Suppressor macrophage (primary cell): Measurements from ENCODE around the gene FAXC.
"Not testable (repeated sequence)": the region's sequence is repeated elsewhere in the genome, so short reads cannot be mapped to it uniquely, and the experiment has no call there.

Source experiments
- DNase-seq, 4 experiments: peaks; one replicate each; pipeline ENCODE4 v3.0.0-alpha.2; 2020 to 2022

The FAXC gene

GRCh38 chr6:99341862-99342455 is 7.5 kb downstream of the FAXC start:
- DNase-seq, result no peak

DNA sequence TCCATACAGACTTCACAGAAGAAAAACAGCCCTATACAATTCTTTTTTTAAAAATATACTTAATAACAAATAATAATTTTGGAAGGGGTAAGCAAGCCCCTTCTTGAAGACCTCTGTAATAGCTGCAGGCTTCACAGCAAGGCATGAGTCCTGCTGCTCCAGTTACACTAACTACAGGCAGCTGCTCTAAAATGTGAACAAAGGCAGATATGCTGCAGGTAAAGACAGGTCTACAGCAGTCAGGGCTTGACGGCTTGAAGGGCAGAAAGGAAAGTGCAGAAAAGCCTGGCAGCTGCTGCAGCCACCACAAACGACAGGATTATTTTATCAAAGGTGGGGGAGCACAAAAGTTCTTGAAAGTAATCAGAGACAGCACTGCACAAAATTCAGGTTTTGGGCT is 11.3 kb downstream of the FAXC start:
- DNase-seq, result no peak

DNA sequence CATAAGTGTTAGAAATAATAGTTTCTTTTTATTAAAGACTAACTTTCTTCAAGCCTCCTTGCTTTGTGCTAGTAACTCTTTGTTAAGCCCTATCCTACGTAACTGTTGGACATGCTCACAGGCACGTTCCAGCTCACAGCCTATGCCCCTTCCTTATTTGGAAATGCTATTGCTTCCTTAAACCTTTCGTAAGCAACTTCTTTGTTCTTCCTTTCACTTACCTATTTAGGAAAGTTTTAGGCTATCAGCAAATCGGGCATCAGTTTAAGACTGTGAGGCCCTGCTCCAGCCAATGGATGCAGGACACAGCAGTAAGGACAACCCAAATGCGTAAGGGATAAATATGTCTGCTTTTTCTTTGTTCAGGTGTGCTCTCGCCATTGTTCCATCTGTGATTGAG is 14.2 kb downstream of the FAXC start:
- not testable (repeated sequence) for DNase-seq

- peak; percentile 44 to 67 (median 60) for DNase-seq
These were observed 14.8 kb downstream of the FAXC start for GRCh38 chr6:99334526-99335127.

DNA sequence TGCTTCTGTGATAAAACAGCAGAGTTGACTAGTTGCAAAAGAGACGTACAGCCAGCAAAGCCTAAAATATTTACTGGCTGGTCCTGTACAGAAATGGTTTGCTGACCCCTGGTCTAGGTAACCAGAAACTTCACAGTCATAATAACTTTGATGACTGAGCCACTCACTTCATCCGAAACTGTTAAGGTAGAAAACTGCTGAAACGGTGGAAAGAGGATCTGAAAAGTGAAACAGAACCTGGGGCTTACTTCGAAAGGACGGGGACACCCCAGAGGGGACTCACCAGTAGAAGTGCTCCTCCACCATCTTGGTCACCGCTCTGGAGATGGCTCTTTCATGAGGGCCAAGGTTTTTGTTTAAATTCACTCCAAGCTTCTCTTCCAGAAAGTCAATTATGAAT is 16.4 kb downstream of the FAXC start:
- DNase-seq, result no peak

GRCh38 chr6:99331531-99331930 is 17.9 kb downstream of the FAXC start:
- DNase-seq, result peak in 3 of 4 experiments; percentile 6 to 19 (median 10)

GRCh38 chr6:99330159-99330558 is 19.3 kb downstream of the FAXC start:
- DNase-seq, result peak; percentile 85 to 94 (median 89)

DNA sequence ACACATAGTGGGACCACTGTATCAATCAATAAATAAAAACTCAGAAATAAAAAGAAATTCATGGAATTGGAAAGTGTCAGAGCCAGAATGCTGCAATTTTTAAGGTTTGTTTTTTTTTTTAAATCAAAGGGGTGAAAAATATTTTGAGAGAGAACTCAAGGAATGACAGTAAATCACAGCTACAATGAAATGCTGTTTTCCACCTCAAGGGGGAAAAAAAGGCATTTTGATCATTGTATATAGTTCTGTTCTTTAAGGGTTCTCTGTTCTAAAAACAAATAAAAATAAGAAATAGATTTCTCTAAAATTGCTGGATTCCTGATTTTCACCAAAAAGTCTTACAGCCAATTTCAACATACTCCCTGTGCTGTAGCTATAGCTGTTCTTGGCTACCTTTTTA is 24.5 kb downstream of the FAXC start:
- DNase-seq, result no peak

GRCh38 chr6:99318566-99318965 is 30.9 kb downstream of the FAXC start:
- no peak for DNase-seq

GRCh38 chr6:99312354-99312753 is 37.1 kb downstream of the FAXC start:
- no peak for DNase-seq

GRCh38 chr6:99310553-99310952 is 38.9 kb downstream of the FAXC start:
- DNase-seq, result no peak

- DNase-seq, result no peak
These were observed 39.9 kb downstream of the FAXC start for GRCh38 chr6:99309557-99309956.

- no peak for DNase-seq
These were observed 40.7 kb downstream of the FAXC start for GRCh38 chr6:99308788-99309187.

- DNase-seq, result no peak
These were observed 42.1 kb downstream of the FAXC start for GRCh38 chr6:99307295-99307907.

- no peak for DNase-seq
These were observed 43.1 kb downstream of the FAXC start for GRCh38 chr6:99306341-99306740.

- DNase-seq, result no peak
These were observed 44.4 kb downstream of the FAXC start for GRCh38 chr6:99305021-99305554.

DNA sequence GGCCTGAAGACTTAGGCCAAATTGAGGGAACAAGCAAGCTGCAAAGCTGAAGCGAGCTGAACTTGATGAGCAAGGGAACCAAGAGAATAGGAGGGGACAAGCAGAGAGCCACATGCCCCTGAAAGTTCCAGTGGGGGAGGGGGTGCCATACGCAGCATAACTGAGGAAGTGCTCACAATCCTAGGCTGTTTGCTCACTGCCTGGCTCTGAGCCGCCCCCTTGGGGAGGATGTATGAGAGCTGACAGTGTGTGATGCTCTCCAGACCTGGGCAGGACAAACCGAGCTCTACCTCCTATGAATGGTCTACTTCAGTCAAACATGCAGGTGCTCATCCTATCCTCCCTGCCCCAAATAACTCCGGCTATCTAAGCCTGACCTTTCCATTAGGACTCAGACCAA is 52.1 kb downstream of the FAXC start:
- DNase-seq, result no peak

- DNase-seq, result no peak
These were observed 52.5 kb downstream of the FAXC start for GRCh38 chr6:99297006-99297405.

- no peak for DNase-seq
These were observed 53.2 kb downstream of the FAXC start for GRCh38 chr6:99296261-99296660.

DNA sequence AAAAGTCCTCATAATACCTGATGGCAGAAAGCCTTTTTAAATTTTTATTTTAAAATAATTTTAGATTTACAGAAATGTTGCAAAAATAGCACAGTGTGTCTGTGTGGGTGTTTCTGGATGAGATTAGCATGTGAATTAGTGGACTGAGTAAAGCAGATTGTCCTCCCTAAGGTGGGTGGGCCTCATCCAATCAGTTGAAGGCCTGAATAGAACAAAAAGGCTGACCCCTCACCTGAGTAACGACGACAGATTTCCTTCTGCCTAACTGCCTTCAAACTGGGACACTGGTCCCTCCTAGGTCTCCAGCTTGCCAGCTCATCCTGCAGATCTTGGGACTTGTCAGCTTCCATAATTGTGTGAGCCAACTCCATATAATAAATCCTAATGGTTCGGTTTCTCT is 54.2 kb downstream of the FAXC start:
- no peak for DNase-seq

GRCh38 chr6:99294786-99295185 is 54.7 kb downstream of the FAXC start:
- no peak for DNase-seq

DNA sequence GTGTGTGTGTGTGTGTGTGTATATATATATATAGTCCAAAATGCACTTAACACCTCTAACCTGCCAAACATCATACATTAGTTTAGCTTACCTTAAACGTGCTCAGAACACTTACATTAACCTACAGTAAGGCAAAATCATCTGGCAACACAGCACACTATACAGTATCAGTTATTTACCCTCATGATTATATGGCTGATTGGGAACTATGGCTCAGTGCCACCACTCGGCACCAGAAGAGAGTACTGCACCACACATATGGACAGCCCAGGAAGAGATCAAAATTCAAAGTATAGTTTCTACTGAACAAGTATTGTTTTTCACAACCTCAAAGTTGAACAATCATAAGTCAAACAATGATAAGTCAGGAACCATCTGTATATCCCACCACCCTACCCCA is 59.8 kb downstream of the FAXC start:
- no peak for DNase-seq

- DNase-seq, result no peak
These were observed 60.8 kb downstream of the FAXC start for GRCh38 chr6:99288668-99289067.

GRCh38 chr6:99287523-99287922 is 62.0 kb downstream of the FAXC start:
- no peak for DNase-seq
